Osteoblast (primary cell): ENCODE results near the gene PLCL1. TPM values are rescaled to one million over a fixed set of nuclear protein-coding genes. Genes with fewer than 3 reads are reported as not detected.

Experiments used
- DNase-seq: peaks from one replicate; pipeline ENCODE4 v3.0.0; 2011; ENCODE audit warnings: low spot score, mixed read lengths; ENCODE audit not compliant: insufficient read length; ENCODE audit errors: missing footprints
- H2AFZ ChIP-seq: 2 replicates; pipeline ENCODE4 v1.6.0; 2011; ENCODE audit warnings: mild to moderate bottlenecking, low read length
- H3K27ac ChIP-seq: 2 replicates; pipeline ENCODE4 v1.5.1; 2011; ENCODE audit warnings: mild to moderate bottlenecking, low read depth, low read length, moderate library complexity
- H3K27me3 ChIP-seq: 2 replicates; pipeline ENCODE4 v1.6.0; 2012; ENCODE audit warnings: mild to moderate bottlenecking, control low read depth, inconsistent platforms, low read length, moderate library complexity; ENCODE audit not compliant: insufficient read depth
- H3K36me3 ChIP-seq: 2 replicates; pipeline ENCODE4 v1.5.1; 2011; ENCODE audit warnings: mild to moderate bottlenecking, low read length, control low read depth, moderate library complexity; ENCODE audit not compliant: insufficient read depth
- H3K4me1 ChIP-seq: 2 replicates; pipeline ENCODE4 v1.5.1; 2011; ENCODE audit warnings: mild to moderate bottlenecking, low read length, control low read depth, moderate library complexity; ENCODE audit not compliant: insufficient read depth
- H3K4me2 ChIP-seq: 2 replicates; pipeline ENCODE4 v1.6.0; 2011; ENCODE audit warnings: mild to moderate bottlenecking, low read length; ENCODE audit not compliant: insufficient read depth
- H3K4me3 ChIP-seq: fragments of 200-600 bp; sonication (generic); 3 replicates; pipeline ENCODE4 v1.5.1; 2012; ENCODE audit warnings: mild to moderate bottlenecking, low read length, inconsistent platforms; ENCODE audit not compliant: insufficient read depth
- H3K79me2 ChIP-seq: 2 replicates; pipeline ENCODE4 v1.6.0; 2012; ENCODE audit warnings: mild to moderate bottlenecking, low read length, control low read depth, inconsistent platforms; ENCODE audit not compliant: insufficient read depth
- H3K9me3 ChIP-seq: 2 replicates; pipeline ENCODE4 v1.5.1; 2011; ENCODE audit warnings: low read depth, low read length, control low read depth
- H4K20me1 ChIP-seq: 2 replicates; pipeline ENCODE4 v1.6.0; 2012; ENCODE audit warnings: mild to moderate bottlenecking, low read length, control low read depth; ENCODE audit not compliant: insufficient read depth
- total RNA-seq: library from RNA; depleted of rRNA; stranded (reverse); fragments of >200 nt; gene quantifications from 2 replicates; pipeline ENCODE4 v1.2.3, GENCODE V29; 2012
- TF ChIP-seq, protein P1 (sequence below): IDR thresholded peaks from 2 replicates; pipeline ENCODE4 v1.5.1; 2011; ENCODE audit warnings: mild to moderate bottlenecking, low read depth, low read length, moderate library complexity; ENCODE audit errors: extremely low read depth

Gene PLCL1
- total RNA-seq, 1 donor = 4.0 TPM

- no peaks in the 10 kb centered on the region for H3K79me2 ChIP-seq
- H2AFZ ChIP-seq = no peak overlapping the region
- TF ChIP-seq, protein P1, sequence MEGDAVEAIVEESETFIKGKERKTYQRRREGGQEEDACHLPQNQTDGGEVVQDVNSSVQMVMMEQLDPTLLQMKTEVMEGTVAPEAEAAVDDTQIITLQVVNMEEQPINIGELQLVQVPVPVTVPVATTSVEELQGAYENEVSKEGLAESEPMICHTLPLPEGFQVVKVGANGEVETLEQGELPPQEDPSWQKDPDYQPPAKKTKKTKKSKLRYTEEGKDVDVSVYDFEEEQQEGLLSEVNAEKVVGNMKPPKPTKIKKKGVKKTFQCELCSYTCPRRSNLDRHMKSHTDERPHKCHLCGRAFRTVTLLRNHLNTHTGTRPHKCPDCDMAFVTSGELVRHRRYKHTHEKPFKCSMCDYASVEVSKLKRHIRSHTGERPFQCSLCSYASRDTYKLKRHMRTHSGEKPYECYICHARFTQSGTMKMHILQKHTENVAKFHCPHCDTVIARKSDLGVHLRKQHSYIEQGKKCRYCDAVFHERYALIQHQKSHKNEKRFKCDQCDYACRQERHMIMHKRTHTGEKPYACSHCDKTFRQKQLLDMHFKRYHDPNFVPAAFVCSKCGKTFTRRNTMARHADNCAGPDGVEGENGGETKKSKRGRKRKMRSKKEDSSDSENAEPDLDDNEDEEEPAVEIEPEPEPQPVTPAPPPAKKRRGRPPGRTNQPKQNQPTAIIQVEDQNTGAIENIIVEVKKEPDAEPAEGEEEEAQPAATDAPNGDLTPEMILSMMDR = no peak
- no peak for DNase-seq
- H4K20me1 ChIP-seq = no peaks in the 10 kb centered on the region
- H3K36me3 ChIP-seq = no peaks in the 10 kb centered on the region
- no peaks in the 10 kb centered on the region for H3K9me3 ChIP-seq
- H3K27me3 ChIP-seq = no peaks in the 10 kb centered on the region
- H3K27ac ChIP-seq = no peak overlapping the region
- no peak overlapping the region for H3K4me2 ChIP-seq
- no peak overlapping the region for H3K4me3 ChIP-seq
- H3K4me1 ChIP-seq = no peaks in the 10 kb centered on the region
Observed at GRCh38 chr2:198102120-198102519, 297.7 kb downstream of the PLCL1 start.

DNA sequence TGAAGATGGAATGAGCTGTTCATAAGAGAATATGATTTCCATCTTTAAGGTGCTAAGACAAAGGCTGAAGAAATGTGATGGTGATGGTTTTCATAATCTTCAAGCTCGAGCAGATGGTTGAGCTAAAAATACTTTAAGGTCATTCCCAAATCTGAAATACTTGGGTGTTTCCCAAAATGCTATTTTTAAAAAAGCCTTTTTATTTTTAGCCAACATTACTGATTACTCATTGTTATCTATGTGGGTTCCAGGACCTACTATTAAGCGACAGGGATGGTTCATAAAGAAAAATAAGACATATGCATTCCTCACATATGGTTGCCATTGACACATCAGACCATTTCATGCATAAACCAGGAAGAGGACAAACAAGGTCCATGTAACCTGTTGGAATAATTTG is 298.5 kb downstream of the PLCL1 start:
- Histone ChIP-seq H3K4me3 (no peak overlapping the region), H3K36me3 (no peaks in the 10 kb centered on the region), H3K79me2 (no peaks in the 10 kb centered on the region), H3K9me3 (no peaks in the 10 kb centered on the region), H3K4me1 (no peaks in the 10 kb centered on the region), H3K27me3 (no peaks in the 10 kb centered on the region), H2AFZ (no peak overlapping the region), H4K20me1 (no peaks in the 10 kb centered on the region), H3K27ac (no peak overlapping the region), H3K4me2 (no peak overlapping the region)
- TF ChIP-seq, protein P1 = no peak
- DNase-seq = no peak

DNA sequence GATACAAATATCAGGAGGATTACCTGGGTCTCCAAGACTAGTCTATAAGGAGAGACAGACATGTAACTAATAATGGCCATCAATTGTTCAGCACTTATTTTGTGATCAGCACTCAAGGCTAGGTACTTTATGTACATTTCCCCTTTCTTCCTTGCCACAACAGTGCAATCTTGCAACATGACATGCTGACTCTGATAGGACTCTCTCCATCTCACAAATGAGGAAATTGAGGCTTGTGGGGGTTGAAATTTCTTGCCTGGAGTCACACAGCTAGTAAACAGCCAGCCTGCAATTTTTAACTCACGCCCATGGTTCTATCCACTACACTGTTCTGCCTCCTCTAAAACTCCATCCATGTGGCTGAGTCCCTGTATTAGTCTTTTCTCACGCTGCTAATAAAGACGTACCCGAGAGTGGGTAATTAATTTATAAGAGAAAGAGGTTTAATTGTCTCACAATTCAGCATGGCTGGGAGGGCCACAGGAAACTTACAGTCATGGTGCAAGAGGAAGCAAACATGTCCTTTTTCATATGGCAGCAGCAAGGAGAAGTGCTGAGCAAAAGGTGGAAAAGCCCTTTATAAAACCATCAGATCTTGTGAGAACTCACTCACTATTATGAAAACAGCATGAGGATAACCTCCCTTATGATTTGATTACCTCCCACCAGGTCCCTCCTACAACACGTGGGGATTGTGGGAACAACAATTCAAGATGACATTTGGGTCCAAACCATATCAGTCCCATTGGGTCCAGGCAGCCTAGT is 302.4 kb downstream of the PLCL1 start:
- TF ChIP-seq, protein P1 = no peak
- H3K4me3 ChIP-seq = no peak overlapping the region
- no peaks in the 10 kb centered on the region for H3K9me3 ChIP-seq
- H3K36me3 ChIP-seq = no peaks in the 10 kb centered on the region
- H3K27ac ChIP-seq = no peak overlapping the region
- no peaks in the 10 kb centered on the region for H3K27me3 ChIP-seq
- H3K4me1 ChIP-seq = no peaks in the 10 kb centered on the region
- DNase-seq = no peak
- H4K20me1 ChIP-seq = no peaks in the 10 kb centered on the region
- H3K79me2 ChIP-seq = no peaks in the 10 kb centered on the region
- H3K4me2 ChIP-seq = no peak overlapping the region
- H2AFZ ChIP-seq = no peak overlapping the region

GRCh38 chr2:198113316-198113715 is 308.9 kb downstream of the PLCL1 start:
- no peaks in the 10 kb centered on the region for H3K27me3 ChIP-seq
- no peaks in the 10 kb centered on the region for H3K4me1 ChIP-seq
- H3K79me2 ChIP-seq = no peaks in the 10 kb centered on the region
- H3K4me3 ChIP-seq = no peak overlapping the region
- no peak overlapping the region for H3K27ac ChIP-seq
- H3K9me3 ChIP-seq = no peaks in the 10 kb centered on the region
- no peak overlapping the region for H2AFZ ChIP-seq
- no peaks in the 10 kb centered on the region for H3K36me3 ChIP-seq
- DNase-seq = no peak
- no peaks in the 10 kb centered on the region for H4K20me1 ChIP-seq
- TF ChIP-seq, protein P1 = no peak
- H3K4me2 ChIP-seq = no peak overlapping the region
